Thoracic aorta (tissue), 2 donors: ENCODE measurements around the gene FIBCD1. TPM values are rescaled to one million over a fixed set of nuclear protein-coding genes. Genes with fewer than 3 reads are reported as not detected.
A peak's percentile ranks its signal among the peaks of the same experiment; 100 is the strongest.

Source experiments
- ATAC-seq: fragments of 150-250 bp; one replicate; pipeline ENCODE4 v1.8.0; 2017; ENCODE audit warnings: low read depth; ENCODE audit not compliant: insufficient number of reproducible peaks, low FRiP score
- DNase-seq: peaks from one replicate; pipeline ENCODE4 v3.0.0-alpha.2; 2020; ENCODE audit warnings: low spot score
- H3K27ac ChIP-seq, 2 donors: fragments of 200-600 bp; sonication (generic); 1 replicate in 1 of 2; 2 replicates in 1 of 2; pipeline ENCODE4 v1.5.1; 2016; ENCODE audit warnings: mild to moderate bottlenecking in 2 of 2, moderate library complexity in 2 of 2
- H3K27me3 ChIP-seq: fragments of 200-600 bp; sonication (generic); replicated peaks from 2 replicates; pipeline ENCODE4 v1.6.0; 2016; ENCODE audit warnings: mild to moderate bottlenecking; ENCODE audit not compliant: insufficient read depth
- H3K36me3 ChIP-seq: fragments of 200-600 bp; sonication (generic); one replicate; pipeline ENCODE4 v1.5.1; 2016
- H3K4me1 ChIP-seq, 2 donors: fragments of 200-600 bp; sonication (generic); 1 replicate in 1 of 2; 2 replicates in 1 of 2; pipeline versions ENCODE4 v1.5.1 to v1.6.0; 2016; ENCODE audit warnings: low read depth in 2 of 2, mild to moderate bottlenecking in 1 of 2; ENCODE audit not compliant: control insufficient read depth in 1 of 2
- H3K4me3 ChIP-seq: fragments of 200-600 bp; sonication (generic); 2 replicates; pipeline ENCODE4 v1.5.1; 2016; ENCODE audit warnings: mild to moderate bottlenecking
- H3K9me3 ChIP-seq: fragments of 200-600 bp; sonication (generic); 2 replicates; pipeline ENCODE4 v1.5.1; 2016
- CTCF ChIP-seq: fragments of 200-600 bp; sonication (generic); IDR thresholded peaks from one replicate; pipeline ENCODE4 v1.5.1; 2019; ENCODE audit warnings: antibody characterized with exemption
- total RNA-seq, 2 donors: library from RNA; depleted of rRNA; stranded (reverse); fragments of >200 nt; gene quantifications; one replicate each; pipeline versions ENCODE4 v1.1.0 to v1.2.3, GENCODE V29; 2016

FIBCD1 gene
- total RNA-seq, 2 donors from 2014 or later = not detected

GRCh38 chr9:130880599-130881220 lies 58.3 kb downstream of the FIBCD1 start:
- no peak for TF ChIP-seq CTCF
- H3K4me3 ChIP-seq = no peak overlapping the region
- no peaks in the 10 kb centered on the region for H3K27me3 ChIP-seq

GRCh38 chr9:130879863-130880411 lies 59.1 kb downstream of the FIBCD1 start:
- Histone ChIP-seq H3K27me3 (no peaks in the 10 kb centered on the region), H3K27ac (no peak overlapping the region), H3K4me3 (no peak overlapping the region), H3K36me3 (peaks cover 80% of the 10 kb centered on the region), H3K4me1 (peaks cover 0 to 5% of the 10 kb centered on the region in 2 donors), H3K9me3 (no peaks in the 10 kb centered on the region)
- TF ChIP-seq CTCF = no peak
- ATAC-seq (no peak), DNase-seq (no peak)

More at GRCh38 chr9:130880599-130881220, 58.3 kb downstream of the FIBCD1 start:
- ATAC-seq (no peak), DNase-seq (no peak)
- peaks cover 82% of the 10 kb centered on the region for H3K36me3 ChIP-seq
- no peak overlapping the region for H3K27ac ChIP-seq
- peaks cover 0 to 13% of the 10 kb centered on the region in 2 donors for H3K4me1 ChIP-seq
- H3K9me3 ChIP-seq = no peaks in the 10 kb centered on the region

GRCh38 chr9:130878295-130878694 lies 60.8 kb downstream of the FIBCD1 start:
- no peak overlapping the region for H3K4me3 ChIP-seq
- H3K4me1 ChIP-seq = peaks cover 0 to 9% of the 10 kb centered on the region in 2 donors
- DNase-seq (no peak), ATAC-seq (no peak)
- H3K36me3 ChIP-seq = peaks cover 80% of the 10 kb centered on the region
- no peaks in the 10 kb centered on the region for H3K9me3 ChIP-seq
- H3K27me3 ChIP-seq = no peaks in the 10 kb centered on the region
- TF ChIP-seq CTCF = no peak
- H3K27ac ChIP-seq = no peak overlapping the region

- H3K4me1 ChIP-seq = peaks cover 6 to 19% of the 10 kb centered on the region in 2 donors
- no peak for TF ChIP-seq CTCF
- DNase-seq (no peak), ATAC-seq (no peak)
- no peaks in the 10 kb centered on the region for H3K9me3 ChIP-seq
- peaks cover 70% of the 10 kb centered on the region for H3K36me3 ChIP-seq
- no peak overlapping the region for H3K27ac ChIP-seq
- H3K27me3 ChIP-seq = no peaks in the 10 kb centered on the region
- no peak overlapping the region for H3K4me3 ChIP-seq
Measured at GRCh38 chr9:130877300-130877699, 61.7 kb downstream of the FIBCD1 start.

GRCh38 chr9:130874783-130875182 lies 64.3 kb downstream of the FIBCD1 start:
- no peak for TF ChIP-seq CTCF
- H3K36me3 ChIP-seq = peaks cover 51% of the 10 kb centered on the region
- H3K27me3 ChIP-seq = no peaks in the 10 kb centered on the region
- ATAC-seq = no peak
- H3K27ac ChIP-seq = peak overlapping the region in 1 of 2 donors; percentile 35
- no peak overlapping the region for H3K4me3 ChIP-seq
- DNase-seq = no peak
- H3K4me1 ChIP-seq = peaks cover 6 to 36% of the 10 kb centered on the region in 2 donors
- no peaks in the 10 kb centered on the region for H3K9me3 ChIP-seq
